Glutamatergic neuron (in vitro differentiated cells): ENCODE data around the gene USP47. TPM values are rescaled to one million over a fixed set of nuclear protein-coding genes. Genes with fewer than 3 reads are reported as not detected.

Experiments
- DNase-seq: peaks from one replicate; pipeline ENCODE4 v3.0.0; 2022
- H3K27ac Mint-ChIP-seq: one replicate; pipeline ENCODE4 v1.8.0; 2020; ENCODE audit warnings: mild to moderate bottlenecking, mixed read lengths, inconsistent platforms; ENCODE audit not compliant: unreplicated experiment
- H3K27me3 Mint-ChIP-seq: one replicate; pipeline ENCODE4 v1.8.0; 2020; ENCODE audit warnings: mild to moderate bottlenecking, moderate library complexity, mixed read lengths, inconsistent platforms; ENCODE audit not compliant: unreplicated experiment
- H3K36me3 Mint-ChIP-seq: one replicate; pipeline ENCODE4 v1.8.0; 2020; ENCODE audit warnings: mild to moderate bottlenecking, mixed read lengths, inconsistent platforms; ENCODE audit not compliant: unreplicated experiment
- H3K4me1 Mint-ChIP-seq: one replicate; pipeline ENCODE4 v1.8.0; 2020; ENCODE audit warnings: mild to moderate bottlenecking, low read depth, mixed read lengths, inconsistent platforms; ENCODE audit not compliant: unreplicated experiment
- H3K4me3 Mint-ChIP-seq: one replicate; pipeline ENCODE4 v1.8.0; 2020; ENCODE audit warnings: mild to moderate bottlenecking, mixed read lengths, inconsistent platforms; ENCODE audit not compliant: unreplicated experiment
- H3K9me3 Mint-ChIP-seq: one replicate; pipeline ENCODE4 v1.8.0; 2020; ENCODE audit warnings: mild to moderate bottlenecking, moderate library complexity, mixed read lengths, inconsistent platforms; ENCODE audit not compliant: unreplicated experiment
- CTCF ChIP-seq: fragments of 200-600 bp; sonication (generic); IDR thresholded peaks from one replicate; pipeline ENCODE4 v1.5.0; 2021; ENCODE audit not compliant: partially characterized antibody, unreplicated experiment
- total RNA-seq: library from RNA; stranded (reverse); fragmentation: NEBNext Ultra II Directional; extraction: Animal tissue kit (Norgen Biotek cat#: 25700); gene quantifications from one replicate; pipeline ENCODE4 v1.2.1, GENCODE V29; 2021; ENCODE audit not compliant: unreplicated experiment

The USP47 gene
- total RNA-seq, 1 donor from 2014 or later: 63.4 TPM

- DNase-seq: no peak
- H3K27me3 Mint-ChIP-seq: peaks cover 3% of the 10 kb centered on the region
- no peak overlapping the region for H3K27ac Mint-ChIP-seq
Measured at GRCh38 chr11:11988681-11989261, 147.0 kb downstream of the USP47 start.

GRCh38 chr11:11989774-11990744, 148.3 kb downstream of the USP47 start:
- no peak for DNase-seq
- Mint-ChIP-seq H3K27ac (no peak overlapping the region), H3K4me3 (no peak overlapping the region), H3K9me3 (peaks cover 2% of the 10 kb centered on the region), H3K27me3 (peaks cover 4% of the 10 kb centered on the region), H3K36me3 (peaks cover 11% of the 10 kb centered on the region), H3K4me1 (peaks cover 24% of the 10 kb centered on the region)
- no peak for TF ChIP-seq CTCF

More at GRCh38 chr11:11988681-11989261, 147.0 kb downstream of the USP47 start:
- Mint-ChIP-seq H3K9me3 (peaks cover 2% of the 10 kb centered on the region), H3K36me3 (peaks cover 11% of the 10 kb centered on the region), H3K4me1 (peaks cover 13% of the 10 kb centered on the region), H3K4me3 (no peak overlapping the region)
- peak; percentile 44 for TF ChIP-seq CTCF

- DNase-seq: no peak
- Mint-ChIP-seq H3K36me3 (peaks cover 11% of the 10 kb centered on the region), H3K27ac (no peak overlapping the region), H3K4me1 (peaks cover 49% of the 10 kb centered on the region), H3K9me3 (peaks cover 14% of the 10 kb centered on the region), H3K4me3 (no peak overlapping the region), H3K27me3 (peaks cover 10% of the 10 kb centered on the region)
- no peak for TF ChIP-seq CTCF
Measured at GRCh38 chr11:11992257-11993212, 150.8 kb downstream of the USP47 start.

GRCh38 chr11:11993839-11994238, 152.1 kb downstream of the USP47 start:
- no peak for DNase-seq
- no peak for TF ChIP-seq CTCF
- Mint-ChIP-seq H3K9me3 (peaks cover 16% of the 10 kb centered on the region), H3K27me3 (peaks cover 10% of the 10 kb centered on the region), H3K4me3 (peak overlapping the region; percentile 28), H3K36me3 (peaks cover 11% of the 10 kb centered on the region), H3K27ac (peak overlapping the region; percentile 63), H3K4me1 (peaks cover 56% of the 10 kb centered on the region)
